ENCODE results near the gene SETBP1. TPM values are rescaled to one million over a fixed set of nuclear protein-coding genes. Genes with fewer than 3 reads are reported as not detected.

The SETBP1 gene
- total and polyA plus RNA-seq, 2 of the 4 experiments (the other 2 are of a cell fraction), result 0.19 to 0.36 TPM

DNA sequence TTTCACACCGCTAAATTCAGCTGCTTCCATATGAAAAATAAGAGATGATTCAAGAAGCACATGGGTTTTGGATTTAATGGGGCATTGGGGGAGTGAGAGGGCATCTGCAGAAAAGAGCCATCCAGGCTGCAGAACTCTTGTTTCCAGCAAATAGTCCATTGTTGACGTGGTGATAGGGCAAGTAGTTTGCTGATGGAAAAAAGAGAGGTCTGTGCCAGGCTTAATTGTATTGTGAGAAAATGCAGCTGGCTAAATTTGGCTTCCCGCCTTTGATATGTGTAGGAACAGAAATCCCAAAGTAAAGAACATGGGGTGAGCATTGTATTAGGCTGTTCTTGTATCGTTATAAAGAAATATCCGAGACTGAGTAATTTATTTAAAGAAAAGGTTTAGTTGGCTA, 199.5 kb downstream of the SETBP1 start:
- H3K4me1 ChIP-seq (ENCODE audit: control insufficient read depth, insufficient read depth, low read length), result no peaks in the 10 kb centered on the region
- H2BK20ac ChIP-seq (ENCODE audit: low read depth, low read length), result no peak overlapping the region
- H2BK15ac ChIP-seq (ENCODE audit: low read depth, low read length), result no peak overlapping the region
- no peaks in the 10 kb centered on the region; the same call in 1 of the 2 replicates for H3K27me3 ChIP-seq (ENCODE audit: control insufficient read depth, insufficient read depth, low read length)
- H3K36me3 ChIP-seq (ENCODE audit: control insufficient read depth, insufficient read depth, low read length), result no peaks in the 10 kb centered on the region
- H4K20me1 ChIP-seq (ENCODE audit: insufficient read depth, low read length), result no peaks in the 10 kb centered on the region
- H4K8ac ChIP-seq (ENCODE audit: low read depth in 2 of 2, low read length in 2 of 2), result no peak overlapping the region
- no peak overlapping the region for H3K9ac ChIP-seq (ENCODE audit: low read depth, low read length)
- no peak overlapping the region for H2AFZ ChIP-seq (replicated peaks; ENCODE audit: low read length, poor library complexity)
- no peak for ATAC-seq (ENCODE audit: low read depth)
- H3K23ac ChIP-seq (ENCODE audit: low read depth, low read length), result no peak overlapping the region
- H3K79me1 ChIP-seq (ENCODE audit: low read depth in 1 of 2, low read length in 2 of 2), result no peaks in the 10 kb centered on the region
- H2BK5ac ChIP-seq (ENCODE audit: low read depth, low read length, poor library complexity, severe bottlenecking), result no peak overlapping the region
- H3K18ac ChIP-seq (ENCODE audit: low read depth, low read length), result no peak overlapping the region
- no peak overlapping the region for H3K4me2 ChIP-seq (ENCODE audit: low read depth, low read length)
- dilution Hi-C loops (cut with HindIII; ENCODE audit: low sequenced_read_pairs, unreplicated experiment), result no loop called here
- H3K27ac ChIP-seq (ENCODE audit: insufficient read depth, low read length), result no peak overlapping the region
- no peaks in the 10 kb centered on the region for H3K9me1 ChIP-seq (ENCODE audit: insufficient read depth, low read length)
- POLR2A ChIA-PET (ENCODE audit: unreplicated experiment), result no interaction called here
- CTCF ChIA-PET, result no interaction called here
- 52% methylated on average over 5 of the region's 5 CpGs; no CpG with 5 or more reads in 1 of the 2 experiments for WGBS, 2 experiments (ENCODE audit: extremely low coverage in 2 of 2, insufficient read length in 1 of 2)
- no peak overlapping the region for H2BK120ac ChIP-seq (ENCODE audit: low read depth, low read length)
- no peaks in the 10 kb centered on the region for H3K9me3 ChIP-seq (ENCODE audit: control insufficient read depth, insufficient read depth, low read length)
- no peak overlapping the region for H4K91ac ChIP-seq (ENCODE audit: insufficient read depth, low read depth, low read length)
- no peak for DNase-seq
- no peak overlapping the region for H3K4me3 ChIP-seq (ENCODE audit: insufficient read depth, low read depth, low read length)
- in situ Hi-C loops (cut with MboI; ENCODE audit: low sequenced_read_pairs), result loop anchor here (25.0 kb wide), 1 partner anchor 743 kb away; no protein-coding TSS in a partner anchor
- H3K14ac ChIP-seq (replicated peaks; ENCODE audit: low read depth, low read length), result no peak overlapping the region
- no peak overlapping the region for H2AK9ac ChIP-seq (replicated peaks; ENCODE audit: low read depth, low read length, poor library complexity)
- TF ChIP-seq RAD21 (IDR thresholded peaks at IDR 0.05; ENCODE audit: low read length) (no peak), SMC3 (IDR thresholded peaks at IDR 0.05; ENCODE audit: low read depth, low read length) (no peak), CEBPB (IDR thresholded peaks at IDR 0.05; ENCODE audit: low read depth, low read length) (no peak), CHD1 (IDR thresholded peaks at IDR 0.05; ENCODE audit: low read depth, low read length) (no peak)
- no peak overlapping the region for H3K56ac ChIP-seq (ENCODE audit: extremely low read depth, insufficient read depth, low read length)
- no TSS peak for BruUV-seq (replicated peaks)
- no peak overlapping the region for H3K4ac ChIP-seq (ENCODE audit: low read depth, low read length)
- H4K5ac ChIP-seq (ENCODE audit: low read depth, low read length), result no peak overlapping the region
- H2AK5ac ChIP-seq (ENCODE audit: low read depth, low read length), result no peak overlapping the region
- intact Hi-C loops (cut with micrococcal nuclease), result no loop called here

Data from IMR-90 (cell line).